Measurements from ENCODE around the gene GXYLT2. TPM values are rescaled to one million over a fixed set of nuclear protein-coding genes. Genes with fewer than 3 reads are reported as not detected.

GXYLT2 gene
- polyA plus RNA-seq, 3 donors: 0.04 TPM; not detected in 2

DNA sequence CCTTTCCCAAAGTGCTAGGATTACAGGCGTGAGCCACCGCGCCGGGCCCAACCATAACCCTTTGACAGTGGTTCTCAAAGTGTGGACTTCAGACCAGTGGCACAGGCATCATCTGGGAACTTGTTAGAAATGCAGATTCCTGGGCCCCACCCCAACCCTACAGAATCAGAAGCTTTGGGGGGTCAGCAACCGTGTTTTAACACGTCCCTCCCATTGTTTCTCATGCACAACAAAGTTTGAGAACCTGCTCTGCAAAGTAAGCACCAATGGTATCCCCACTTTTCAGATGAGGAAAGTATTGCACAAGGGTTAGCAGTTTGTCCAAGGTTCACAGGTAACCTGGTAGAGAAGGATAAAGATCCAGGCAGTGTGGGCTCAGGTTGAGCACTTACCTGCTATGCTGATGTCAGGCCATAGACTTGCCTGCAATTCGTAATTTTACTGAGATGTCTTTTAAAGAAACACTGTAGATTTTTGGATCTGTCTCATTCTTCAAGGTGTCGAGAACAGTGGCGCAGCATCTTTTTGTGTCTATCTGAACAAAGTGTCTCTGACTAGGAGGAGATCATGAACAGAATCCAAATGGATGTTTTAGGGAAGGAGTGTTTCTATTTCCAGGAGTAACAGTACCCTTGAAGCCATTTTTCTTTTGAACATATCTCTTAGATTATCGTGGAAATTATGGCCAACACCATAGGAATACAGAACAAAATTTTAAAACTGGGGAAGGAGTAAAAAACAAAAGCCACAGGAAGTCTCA is 2.5 kb downstream of the GXYLT2 start:
- Histone ChIP-seq H3K36me3 (replicated peaks in 1 of 2; ENCODE audit: control insufficient read depth in 1 of 2, insufficient read depth in 2 of 2, low read length in 2 of 2) (no peaks in the 10 kb centered on the region), H2AFZ (ENCODE audit: insufficient read depth, low read depth, low read length, poor library complexity, severe bottlenecking) (no peak overlapping the region), H3K27ac (ENCODE audit: low read depth in 1 of 2, low read length in 2 of 2) (no peak overlapping the region), H3K79me2 (ENCODE audit: insufficient read depth, low read length) (no peaks in the 10 kb centered on the region), H3K4me3 (replicated peaks in 1 of 3; ENCODE audit: low read depth in 2 of 3, low read length in 3 of 3) (no peak overlapping the region), H3K27me3 (ENCODE audit: control insufficient read depth in 2 of 2, insufficient read depth in 2 of 2, low read length in 2 of 2) (peaks cover 31 to 42% of the 10 kb centered on the region in 2 donors), H3K4me2 (replicated peaks; ENCODE audit: extremely low read depth, low read length, poor library complexity, severe bottlenecking) (no peak overlapping the region), H3K9ac (ENCODE audit: insufficient read depth, low read length, poor library complexity, severe bottlenecking) (no peak overlapping the region), H3K4me1 (ENCODE audit: control insufficient read depth in 1 of 2, insufficient read depth in 2 of 2, low read length in 2 of 2) (peaks cover 23 to 36% of the 10 kb centered on the region in 2 donors), H3K9me3 (replicated peaks in 1 of 2; ENCODE audit: control insufficient read depth in 1 of 2, insufficient read depth in 1 of 2, low read length in 2 of 2) (peaks cover 0 to 5% of the 10 kb centered on the region in 2 donors), H4K20me1 (ENCODE audit: insufficient read depth, low read length) (no peaks in the 10 kb centered on the region)
- DNase-seq: no peak
- TF ChIP-seq, protein P1, sequence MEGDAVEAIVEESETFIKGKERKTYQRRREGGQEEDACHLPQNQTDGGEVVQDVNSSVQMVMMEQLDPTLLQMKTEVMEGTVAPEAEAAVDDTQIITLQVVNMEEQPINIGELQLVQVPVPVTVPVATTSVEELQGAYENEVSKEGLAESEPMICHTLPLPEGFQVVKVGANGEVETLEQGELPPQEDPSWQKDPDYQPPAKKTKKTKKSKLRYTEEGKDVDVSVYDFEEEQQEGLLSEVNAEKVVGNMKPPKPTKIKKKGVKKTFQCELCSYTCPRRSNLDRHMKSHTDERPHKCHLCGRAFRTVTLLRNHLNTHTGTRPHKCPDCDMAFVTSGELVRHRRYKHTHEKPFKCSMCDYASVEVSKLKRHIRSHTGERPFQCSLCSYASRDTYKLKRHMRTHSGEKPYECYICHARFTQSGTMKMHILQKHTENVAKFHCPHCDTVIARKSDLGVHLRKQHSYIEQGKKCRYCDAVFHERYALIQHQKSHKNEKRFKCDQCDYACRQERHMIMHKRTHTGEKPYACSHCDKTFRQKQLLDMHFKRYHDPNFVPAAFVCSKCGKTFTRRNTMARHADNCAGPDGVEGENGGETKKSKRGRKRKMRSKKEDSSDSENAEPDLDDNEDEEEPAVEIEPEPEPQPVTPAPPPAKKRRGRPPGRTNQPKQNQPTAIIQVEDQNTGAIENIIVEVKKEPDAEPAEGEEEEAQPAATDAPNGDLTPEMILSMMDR (IDR thresholded peaks at IDR 0.05): no peak
- peaks cover 46% of the 10 kb centered on the region for H3K4me1 Mint-ChIP-seq
- intact Hi-C loops (cut with micrococcal nuclease): no loop called here
- H3K27me3 Mint-ChIP-seq (ENCODE audit: low read depth in 3 of 3): peaks cover 37 to 49% (median 43%) of the 10 kb centered on the region in 3 donors
- WGBS (ENCODE audit: insufficient coverage): 99% methylated on average over 7 of the region's 10 CpGs
- H3K27ac Mint-ChIP-seq: no peak overlapping the region
- H3K9me3 Mint-ChIP-seq: peaks cover 0 to 9% (median 2%) of the 10 kb centered on the region in 7 donors
- peaks cover 0 to 5% of the 10 kb centered on the region in 2 donors for H3K36me3 Mint-ChIP-seq
- peak overlapping the region in 1 of 2 donors; percentile 6 for H3K4me3 Mint-ChIP-seq

DNA sequence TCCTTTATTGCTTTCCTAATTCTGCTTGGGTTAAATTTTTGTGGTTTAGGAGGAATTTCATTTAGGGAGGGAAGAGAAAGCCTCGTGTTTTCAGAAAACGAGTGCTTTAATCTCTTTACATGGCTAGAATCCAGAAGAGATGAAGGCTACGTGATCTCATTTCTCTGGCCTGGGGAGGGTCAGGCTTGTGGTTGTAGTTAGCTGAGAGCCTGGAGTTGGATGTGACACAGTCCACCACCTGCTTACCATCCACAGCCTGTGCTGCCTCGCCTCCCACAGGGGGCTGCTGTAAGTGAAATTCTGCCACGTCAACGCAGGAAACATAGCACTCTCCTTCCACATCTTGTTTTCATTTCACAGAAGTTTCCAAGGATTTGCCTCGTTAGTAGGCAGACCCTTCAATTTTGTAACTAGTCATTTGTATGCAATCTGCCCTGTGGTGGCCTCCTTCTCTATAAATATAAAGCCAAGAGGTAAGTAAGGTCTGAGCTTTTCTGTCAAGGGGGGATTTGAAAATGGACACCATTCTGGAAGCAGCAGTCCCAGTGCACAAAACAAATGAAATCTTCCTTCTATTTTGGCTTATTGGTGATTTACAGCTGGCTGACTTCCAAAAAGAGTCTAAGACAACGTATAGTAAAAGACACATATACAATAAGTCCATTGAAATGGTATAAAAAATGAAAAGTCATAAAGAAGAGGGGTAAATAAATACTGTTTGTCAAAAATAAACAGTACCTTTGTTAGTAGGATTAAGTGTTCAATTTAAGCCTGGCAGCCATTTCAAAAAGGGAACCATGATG is 3.4 kb downstream of the GXYLT2 start:
- no peak overlapping the region for H2AFZ ChIP-seq (ENCODE audit: insufficient read depth, low read depth, low read length, poor library complexity, severe bottlenecking)
- peaks cover 0 to 9% (median 2%) of the 10 kb centered on the region in 7 donors for H3K9me3 Mint-ChIP-seq
- peaks cover 0 to 5% of the 10 kb centered on the region in 2 donors for H3K9me3 ChIP-seq (replicated peaks in 1 of 2; ENCODE audit: control insufficient read depth in 1 of 2, insufficient read depth in 1 of 2, low read length in 2 of 2)
- H3K79me2 ChIP-seq (ENCODE audit: insufficient read depth, low read length): no peaks in the 10 kb centered on the region
- TF ChIP-seq, protein P1 (IDR thresholded peaks at IDR 0.05): no peak
- H3K36me3 Mint-ChIP-seq: peaks cover 0 to 5% of the 10 kb centered on the region in 2 donors
- no peak overlapping the region for H3K27ac Mint-ChIP-seq
- H3K4me1 ChIP-seq (ENCODE audit: control insufficient read depth in 1 of 2, insufficient read depth in 2 of 2, low read length in 2 of 2): peaks cover 23 to 36% of the 10 kb centered on the region in 2 donors
- peaks cover 32 to 45% (median 39%) of the 10 kb centered on the region in 3 donors for H3K27me3 Mint-ChIP-seq (ENCODE audit: low read depth in 3 of 3)
- no peaks in the 10 kb centered on the region for H3K36me3 ChIP-seq (replicated peaks in 1 of 2; ENCODE audit: control insufficient read depth in 1 of 2, insufficient read depth in 2 of 2, low read length in 2 of 2)
- peaks cover 46% of the 10 kb centered on the region for H3K4me1 Mint-ChIP-seq
- H3K4me2 ChIP-seq (replicated peaks; ENCODE audit: extremely low read depth, low read length, poor library complexity, severe bottlenecking): no peak overlapping the region
- H3K9ac ChIP-seq (ENCODE audit: insufficient read depth, low read length, poor library complexity, severe bottlenecking): no peak overlapping the region
- no peak for DNase-seq
- 37% methylated on average over 4 of the region's 8 CpGs for WGBS (ENCODE audit: insufficient coverage)
- no peaks in the 10 kb centered on the region for H4K20me1 ChIP-seq (ENCODE audit: insufficient read depth, low read length)
- H3K4me3 ChIP-seq (replicated peaks in 1 of 3; ENCODE audit: low read depth in 2 of 3, low read length in 3 of 3): no peak overlapping the region
- intact Hi-C loops (cut with micrococcal nuclease): no loop called here
- H3K27me3 ChIP-seq (ENCODE audit: control insufficient read depth in 2 of 2, insufficient read depth in 2 of 2, low read length in 2 of 2): peaks cover 26 to 40% of the 10 kb centered on the region in 2 donors
- no peak overlapping the region for H3K4me3 Mint-ChIP-seq
- H3K27ac ChIP-seq (ENCODE audit: low read depth in 1 of 2, low read length in 2 of 2): no peak overlapping the region

All from CD14-positive monocyte (primary cell).